Lower leg skin (tissue), 3 donors: Measurements from ENCODE around the gene SUGP2.
"Not testable (repeated sequence)": the region's sequence is repeated elsewhere in the genome, so short reads cannot be mapped to it uniquely, and the experiment has no call there.

Experiments
- CTCF ChIP-seq, 3 donors: fragments of 450-650 bp; IDR thresholded peaks; one replicate each; pipeline ENCODE4 v1.5.1; 2016; ENCODE audit warnings: antibody characterized with exemption in 3 of 3, mild to moderate bottlenecking in 3 of 3, moderate library complexity in 2 of 3
- POLR2A ChIP-seq, 2 donors: fragments of 450-650 bp; IDR thresholded peaks; one replicate each; pipeline ENCODE4 v1.6.1; 2016 to 2017; ENCODE audit warnings: antibody characterized with exemption in 2 of 2, mild to moderate bottlenecking in 1 of 2, moderate library complexity in 1 of 2

- TF ChIP-seq CTCF, POLR2A (IDR thresholded peaks at IDR 0.05): not testable (repeated sequence)
Observed at GRCh38 chr19:18952364-18953003, 80.8 kb downstream of the SUGP2 start.
